ENCODE results near the gene CFAP126. TPM values are rescaled to one million over a fixed set of nuclear protein-coding genes. Genes with fewer than 3 reads are reported as not detected.

The CFAP126 gene
- total and polyA plus RNA-seq, 2 of the 8 experiments (the other 6 are each of a cell fraction or from before 2014, with no cell fraction given), result not detected

DNA sequence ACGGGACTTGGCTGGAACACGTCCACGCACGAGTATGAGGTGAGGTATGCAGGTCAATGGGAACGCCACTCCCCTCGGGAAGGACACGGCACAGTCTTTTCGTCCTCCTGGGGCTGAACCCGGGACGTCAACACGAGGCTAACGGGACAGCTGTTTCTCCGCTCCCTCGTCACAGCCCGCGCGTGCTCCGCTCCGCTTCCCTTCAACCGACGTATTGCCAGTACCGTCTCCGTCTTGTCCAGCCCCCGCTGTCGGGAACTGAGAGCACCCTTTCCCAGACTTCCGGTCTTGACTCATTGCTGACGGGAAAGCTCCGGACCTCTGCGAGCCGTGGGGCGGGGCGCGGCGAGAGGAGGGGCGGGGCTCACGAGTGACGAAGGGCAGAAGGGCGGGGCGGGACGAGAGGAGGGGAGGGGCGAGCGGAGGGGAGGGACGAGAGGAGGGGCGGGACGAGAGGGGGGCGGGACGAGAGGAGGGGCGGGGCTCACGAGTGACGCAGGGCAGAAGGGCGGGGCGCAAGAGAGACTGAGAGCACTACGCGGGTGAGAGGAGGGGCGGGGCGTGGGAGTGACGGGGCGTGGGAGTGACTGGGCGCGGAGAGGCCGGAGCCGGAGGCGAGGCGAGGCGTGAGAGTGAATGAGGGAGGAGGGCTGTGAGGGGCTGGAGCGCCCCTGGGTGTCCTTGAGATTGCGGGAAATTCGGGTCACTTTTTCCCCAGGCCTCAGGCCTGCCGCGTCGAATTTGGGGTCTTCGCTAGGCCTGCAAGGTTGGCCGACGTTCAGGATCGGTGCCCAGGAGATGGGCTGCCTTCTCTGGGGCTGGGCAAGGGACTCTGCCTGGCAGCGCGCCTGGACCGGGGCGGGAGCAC, 22.2 kb upstream of the CFAP126 start (continued):
- TF ChIP-seq TAF7 (optimal IDR thresholded peaks at IDR 0.05; ENCODE audit: borderline replicate concordance, low read depth, low read length) (peak; percentile 33), POLR2AphosphoS5 (IDR thresholded peaks at IDR 0.05; ENCODE audit: low read depth, low read length) (peak; percentile 46; the same call in 1 of the 2 replicates), SIN3A (conservative IDR thresholded peaks at IDR 0.05 in 1 of 2, IDR thresholded peaks at IDR 0.05 in 1 of 2; ENCODE audit: low read depth in 1 of 2, low read length in 2 of 2) (peak in 1 of 2 experiments; percentile 83; a peak in 2 of 4 replicates), HDAC2 (IDR thresholded peaks at IDR 0.05; ENCODE audit: borderline replicate concordance in 1 of 2, low read depth in 2 of 2, low read length in 2 of 2) (peak; percentile 36 to 68; a peak in 1 of 4 replicates), GTF2F1 (IDR thresholded peaks at IDR 0.05; ENCODE audit: borderline replicate concordance, low read depth, low read length) (no peak), RAD21 (IDR thresholded peaks at IDR 0.05 in 1 of 2, conservative IDR thresholded peaks at IDR 0.05 in 1 of 2; ENCODE audit: low read depth in 2 of 2, low read length in 2 of 2) (no peak), POLR2A (IDR thresholded peaks at IDR 0.05; ENCODE audit: control extremely low read depth in 1 of 2, low read depth in 2 of 2, low read length in 2 of 2) (peak in 1 of 2 experiments; percentile 76; a peak in 1 of 3 replicates)
- TF ChIP-seq, protein P1, sequence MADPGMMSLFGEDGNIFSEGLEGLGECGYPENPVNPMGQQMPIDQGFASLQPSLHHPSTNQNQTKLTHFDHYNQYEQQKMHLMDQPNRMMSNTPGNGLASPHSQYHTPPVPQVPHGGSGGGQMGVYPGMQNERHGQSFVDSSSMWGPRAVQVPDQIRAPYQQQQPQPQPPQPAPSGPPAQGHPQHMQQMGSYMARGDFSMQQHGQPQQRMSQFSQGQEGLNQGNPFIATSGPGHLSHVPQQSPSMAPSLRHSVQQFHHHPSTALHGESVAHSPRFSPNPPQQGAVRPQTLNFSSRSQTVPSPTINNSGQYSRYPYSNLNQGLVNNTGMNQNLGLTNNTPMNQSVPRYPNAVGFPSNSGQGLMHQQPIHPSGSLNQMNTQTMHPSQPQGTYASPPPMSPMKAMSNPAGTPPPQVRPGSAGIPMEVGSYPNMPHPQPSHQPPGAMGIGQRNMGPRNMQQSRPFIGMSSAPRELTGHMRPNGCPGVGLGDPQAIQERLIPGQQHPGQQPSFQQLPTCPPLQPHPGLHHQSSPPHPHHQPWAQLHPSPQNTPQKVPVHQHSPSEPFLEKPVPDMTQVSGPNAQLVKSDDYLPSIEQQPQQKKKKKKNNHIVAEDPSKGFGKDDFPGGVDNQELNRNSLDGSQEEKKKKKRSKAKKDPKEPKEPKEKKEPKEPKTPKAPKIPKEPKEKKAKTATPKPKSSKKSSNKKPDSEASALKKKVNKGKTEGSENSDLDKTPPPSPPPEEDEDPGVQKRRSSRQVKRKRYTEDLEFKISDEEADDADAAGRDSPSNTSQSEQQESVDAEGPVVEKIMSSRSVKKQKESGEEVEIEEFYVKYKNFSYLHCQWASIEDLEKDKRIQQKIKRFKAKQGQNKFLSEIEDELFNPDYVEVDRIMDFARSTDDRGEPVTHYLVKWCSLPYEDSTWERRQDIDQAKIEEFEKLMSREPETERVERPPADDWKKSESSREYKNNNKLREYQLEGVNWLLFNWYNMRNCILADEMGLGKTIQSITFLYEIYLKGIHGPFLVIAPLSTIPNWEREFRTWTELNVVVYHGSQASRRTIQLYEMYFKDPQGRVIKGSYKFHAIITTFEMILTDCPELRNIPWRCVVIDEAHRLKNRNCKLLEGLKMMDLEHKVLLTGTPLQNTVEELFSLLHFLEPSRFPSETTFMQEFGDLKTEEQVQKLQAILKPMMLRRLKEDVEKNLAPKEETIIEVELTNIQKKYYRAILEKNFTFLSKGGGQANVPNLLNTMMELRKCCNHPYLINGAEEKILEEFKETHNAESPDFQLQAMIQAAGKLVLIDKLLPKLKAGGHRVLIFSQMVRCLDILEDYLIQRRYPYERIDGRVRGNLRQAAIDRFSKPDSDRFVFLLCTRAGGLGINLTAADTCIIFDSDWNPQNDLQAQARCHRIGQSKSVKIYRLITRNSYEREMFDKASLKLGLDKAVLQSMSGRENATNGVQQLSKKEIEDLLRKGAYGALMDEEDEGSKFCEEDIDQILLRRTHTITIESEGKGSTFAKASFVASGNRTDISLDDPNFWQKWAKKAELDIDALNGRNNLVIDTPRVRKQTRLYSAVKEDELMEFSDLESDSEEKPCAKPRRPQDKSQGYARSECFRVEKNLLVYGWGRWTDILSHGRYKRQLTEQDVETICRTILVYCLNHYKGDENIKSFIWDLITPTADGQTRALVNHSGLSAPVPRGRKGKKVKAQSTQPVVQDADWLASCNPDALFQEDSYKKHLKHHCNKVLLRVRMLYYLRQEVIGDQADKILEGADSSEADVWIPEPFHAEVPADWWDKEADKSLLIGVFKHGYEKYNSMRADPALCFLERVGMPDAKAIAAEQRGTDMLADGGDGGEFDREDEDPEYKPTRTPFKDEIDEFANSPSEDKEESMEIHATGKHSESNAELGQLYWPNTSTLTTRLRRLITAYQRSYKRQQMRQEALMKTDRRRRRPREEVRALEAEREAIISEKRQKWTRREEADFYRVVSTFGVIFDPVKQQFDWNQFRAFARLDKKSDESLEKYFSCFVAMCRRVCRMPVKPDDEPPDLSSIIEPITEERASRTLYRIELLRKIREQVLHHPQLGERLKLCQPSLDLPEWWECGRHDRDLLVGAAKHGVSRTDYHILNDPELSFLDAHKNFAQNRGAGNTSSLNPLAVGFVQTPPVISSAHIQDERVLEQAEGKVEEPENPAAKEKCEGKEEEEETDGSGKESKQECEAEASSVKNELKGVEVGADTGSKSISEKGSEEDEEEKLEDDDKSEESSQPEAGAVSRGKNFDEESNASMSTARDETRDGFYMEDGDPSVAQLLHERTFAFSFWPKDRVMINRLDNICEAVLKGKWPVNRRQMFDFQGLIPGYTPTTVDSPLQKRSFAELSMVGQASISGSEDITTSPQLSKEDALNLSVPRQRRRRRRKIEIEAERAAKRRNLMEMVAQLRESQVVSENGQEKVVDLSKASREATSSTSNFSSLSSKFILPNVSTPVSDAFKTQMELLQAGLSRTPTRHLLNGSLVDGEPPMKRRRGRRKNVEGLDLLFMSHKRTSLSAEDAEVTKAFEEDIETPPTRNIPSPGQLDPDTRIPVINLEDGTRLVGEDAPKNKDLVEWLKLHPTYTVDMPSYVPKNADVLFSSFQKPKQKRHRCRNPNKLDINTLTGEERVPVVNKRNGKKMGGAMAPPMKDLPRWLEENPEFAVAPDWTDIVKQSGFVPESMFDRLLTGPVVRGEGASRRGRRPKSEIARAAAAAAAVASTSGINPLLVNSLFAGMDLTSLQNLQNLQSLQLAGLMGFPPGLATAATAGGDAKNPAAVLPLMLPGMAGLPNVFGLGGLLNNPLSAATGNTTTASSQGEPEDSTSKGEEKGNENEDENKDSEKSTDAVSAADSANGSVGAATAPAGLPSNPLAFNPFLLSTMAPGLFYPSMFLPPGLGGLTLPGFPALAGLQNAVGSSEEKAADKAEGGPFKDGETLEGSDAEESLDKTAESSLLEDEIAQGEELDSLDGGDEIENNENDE (IDR thresholded peaks at IDR 0.05; ENCODE audit: insufficient replicate concordance, low read length), result no peak

Data from H1 (cell line).